Naive B cell (primary cell): ENCODE results near the gene TSHZ1. TPM values are rescaled to one million over a fixed set of nuclear protein-coding genes. Genes with fewer than 3 reads are reported as not detected.

Source experiments
- ATAC-seq, 2 donors: fragments of 150-1000 bp; cut with Tn5 transposase; 2 replicates each; pipeline ENCODE4 v1.10.0; 2021; ENCODE audit warnings: low read depth in 2 of 2, mild to moderate bottlenecking in 2 of 2, moderate library complexity in 2 of 2
- DNase-seq: peaks from one replicate; pipeline ENCODE4 v3.0.0; 2022
- H3K27ac Mint-ChIP-seq, 6 donors: one replicate each; pipeline ENCODE4 v1.8.0; 2020 to 2022; ENCODE audit warnings: mild to moderate bottlenecking in 6 of 6, mixed read lengths in 6 of 6, moderate library complexity in 5 of 6, inconsistent platforms in 2 of 6
- H3K27me3 Mint-ChIP-seq, 3 donors: one replicate each; pipeline ENCODE4 v1.8.0; 2021 to 2022; ENCODE audit warnings: mixed read lengths in 3 of 3, mild to moderate bottlenecking in 1 of 3
- H3K36me3 Mint-ChIP-seq, 2 donors: one replicate each; pipeline ENCODE4 v1.8.0; 2020 to 2022; ENCODE audit warnings: mixed read lengths in 2 of 2, inconsistent platforms in 1 of 2, mild to moderate bottlenecking in 1 of 2
- H3K4me1 Mint-ChIP-seq, 3 donors: one replicate each; pipeline ENCODE4 v1.8.0; 2020 to 2022; ENCODE audit warnings: mixed read lengths in 3 of 3, inconsistent platforms in 1 of 3, mild to moderate bottlenecking in 1 of 3, moderate library complexity in 1 of 3
- H3K4me3 Mint-ChIP-seq, 8 donors: one replicate each; pipeline ENCODE4 v1.8.0; 2020 to 2022; ENCODE audit warnings: mild to moderate bottlenecking in 8 of 8, mixed read lengths in 8 of 8, moderate library complexity in 8 of 8, inconsistent platforms in 2 of 8
- H3K9me3 Mint-ChIP-seq, 7 donors: one replicate each; pipeline ENCODE4 v1.8.0; 2020 to 2022; ENCODE audit warnings: mixed read lengths in 7 of 7, mild to moderate bottlenecking in 5 of 7, inconsistent platforms in 2 of 7, moderate library complexity in 1 of 7
- polyA plus RNA-seq, 6 donors: library from polyadenylated mRNA; unstranded; fragments of 300-500 nt; fragmentation: Illumina TruSeq; gene quantifications; one replicate each; pipeline ENCODE4 v1.2.3, GENCODE V29; 2021; ENCODE audit warnings: low read depth in 6 of 6

TSHZ1 gene
- polyA plus RNA-seq, 6 donors from 2014 or later, result 0.41 to 2.2 (median 1.7) TPM

- peak overlapping the region in 1 of 6 donors; percentile 95 for H3K27ac Mint-ChIP-seq
- no peak for ATAC-seq
- H3K36me3 Mint-ChIP-seq, result no peaks in the 10 kb centered on the region
- DNase-seq, result no peak
- no peaks in the 10 kb centered on the region for H3K4me1 Mint-ChIP-seq
- no peaks in the 10 kb centered on the region for H3K9me3 Mint-ChIP-seq
- peaks cover 0 to 4% (median 0%) of the 10 kb centered on the region in 3 donors for H3K27me3 Mint-ChIP-seq
- no peak overlapping the region for H3K4me3 Mint-ChIP-seq
These were observed 126.8 kb downstream of the TSHZ1 start for GRCh38 chr18:75337348-75337747.

DNA sequence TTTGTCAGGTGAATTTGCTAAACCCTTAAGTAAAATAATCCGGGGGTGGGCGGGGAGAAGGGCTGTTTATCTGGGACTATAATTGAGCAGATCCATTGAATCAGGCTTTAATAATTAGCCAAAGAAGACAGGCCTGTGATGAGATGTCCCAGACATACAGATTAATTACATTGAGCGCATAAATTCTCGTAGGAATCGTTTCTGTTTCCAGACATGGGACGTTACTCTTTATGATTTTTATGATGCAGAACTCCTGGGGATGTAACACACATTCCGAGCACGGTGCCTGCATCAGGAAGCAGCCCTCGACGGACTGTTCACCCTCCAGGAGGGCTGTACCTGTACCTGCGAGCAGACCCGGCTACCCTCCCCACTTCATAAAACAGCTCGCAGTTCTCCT is 128.0 kb downstream of the TSHZ1 start:
- no peaks in the 10 kb centered on the region for H3K36me3 Mint-ChIP-seq

More for the DNA sequence above, 128.0 kb downstream of the TSHZ1 start:
- Mint-ChIP-seq H3K4me1 (no peaks in the 10 kb centered on the region), H3K27ac (no peak overlapping the region), H3K9me3 (no peaks in the 10 kb centered on the region), H3K4me3 (no peak overlapping the region), H3K27me3 (peaks cover 0 to 4% (median 0%) of the 10 kb centered on the region in 3 donors)
- DNase-seq (no peak), ATAC-seq (no peak)

Other genes starting within 250 kb of the TSHZ1 start
- 10 to 100 TPM; 14.7 to 36.8 (median 22.5) TPM for gene PTGR3, start 1.7 kb upstream of the TSHZ1 start, polyA plus RNA-seq
- gene SMIM21, start 216.9 kb downstream of the TSHZ1 start, polyA plus RNA-seq, result not detected